ENCODE measurements around the gene GAD2.

GRCh38 chr10:26310361-26310760, 93.8 kb downstream of the GAD2 start:
- TF ChIP-seq, protein P1, sequence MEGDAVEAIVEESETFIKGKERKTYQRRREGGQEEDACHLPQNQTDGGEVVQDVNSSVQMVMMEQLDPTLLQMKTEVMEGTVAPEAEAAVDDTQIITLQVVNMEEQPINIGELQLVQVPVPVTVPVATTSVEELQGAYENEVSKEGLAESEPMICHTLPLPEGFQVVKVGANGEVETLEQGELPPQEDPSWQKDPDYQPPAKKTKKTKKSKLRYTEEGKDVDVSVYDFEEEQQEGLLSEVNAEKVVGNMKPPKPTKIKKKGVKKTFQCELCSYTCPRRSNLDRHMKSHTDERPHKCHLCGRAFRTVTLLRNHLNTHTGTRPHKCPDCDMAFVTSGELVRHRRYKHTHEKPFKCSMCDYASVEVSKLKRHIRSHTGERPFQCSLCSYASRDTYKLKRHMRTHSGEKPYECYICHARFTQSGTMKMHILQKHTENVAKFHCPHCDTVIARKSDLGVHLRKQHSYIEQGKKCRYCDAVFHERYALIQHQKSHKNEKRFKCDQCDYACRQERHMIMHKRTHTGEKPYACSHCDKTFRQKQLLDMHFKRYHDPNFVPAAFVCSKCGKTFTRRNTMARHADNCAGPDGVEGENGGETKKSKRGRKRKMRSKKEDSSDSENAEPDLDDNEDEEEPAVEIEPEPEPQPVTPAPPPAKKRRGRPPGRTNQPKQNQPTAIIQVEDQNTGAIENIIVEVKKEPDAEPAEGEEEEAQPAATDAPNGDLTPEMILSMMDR (IDR thresholded peaks at IDR 0.05): no peak
- no peak for TF ChIP-seq POLR2AphosphoS5 (IDR thresholded peaks at IDR 0.05)
- TF ChIP-seq POLR2A (IDR thresholded peaks at IDR 0.05): no peak
- no peak for TF ChIP-seq EP300 (IDR thresholded peaks at IDR 0.05)
